Liver (tissue), 9 donors: ENCODE data around the gene LPIN3. TPM values are rescaled to one million over a fixed set of nuclear protein-coding genes. Genes with fewer than 3 reads are reported as not detected.

Experiments
- DNase-seq: peaks from one replicate; pipeline ENCODE4 v3.0.0-alpha.2; 2017; ENCODE audit warnings: low spot score
- H3K27ac ChIP-seq, 2 donors: one replicate each; pipeline ENCODE4 v1.7.0; 2013; ENCODE audit warnings: inconsistent platforms in 2 of 2, low read length in 2 of 2, control low read depth in 1 of 2, low read depth in 1 of 2, mild to moderate bottlenecking in 1 of 2
- H3K27me3 ChIP-seq, 4 donors: one replicate each; pipeline versions ENCODE4 v1.6.1 to v1.7.0; 2013; ENCODE audit warnings: low read length in 3 of 4, inconsistent platforms in 1 of 4, mild to moderate bottlenecking in 1 of 4, moderate library complexity in 1 of 4; ENCODE audit not compliant: control insufficient read depth in 4 of 4, insufficient read depth in 4 of 4
- H3K36me3 ChIP-seq, 4 donors: one replicate each; pipeline versions ENCODE4 v1.6.1 to v1.7.0; 2013; ENCODE audit warnings: low read length in 3 of 4, mild to moderate bottlenecking in 3 of 4, low read depth in 1 of 4, moderate library complexity in 1 of 4; ENCODE audit not compliant: control insufficient read depth in 4 of 4, insufficient read depth in 3 of 4
- H3K4me1 ChIP-seq, 4 donors: one replicate each; pipeline versions ENCODE4 v1.6.1 to v1.7.0; 2013; ENCODE audit warnings: low read length in 3 of 4, mild to moderate bottlenecking in 3 of 4, moderate library complexity in 1 of 4; ENCODE audit not compliant: control insufficient read depth in 4 of 4, insufficient read depth in 4 of 4
- H3K4me3 ChIP-seq, 3 donors: one replicate each; pipeline versions ENCODE4 v1.6.1 to v1.7.0; 2013; ENCODE audit warnings: low read length in 3 of 3, control low read depth in 1 of 3, low read depth in 1 of 3, mild to moderate bottlenecking in 1 of 3
- H3K9ac ChIP-seq, 2 donors: one replicate each; pipeline ENCODE4 v1.7.0; 2013; ENCODE audit warnings: low read length in 2 of 2, mild to moderate bottlenecking in 2 of 2, moderate library complexity in 2 of 2, control low read depth in 1 of 2, low read depth in 1 of 2
- H3K9me3 ChIP-seq, 4 donors: one replicate each; pipeline versions ENCODE4 v1.6.1 to v1.7.0; 2013; ENCODE audit warnings: low read length in 3 of 4; ENCODE audit not compliant: control insufficient read depth in 4 of 4
- EGR1 ChIP-seq, 2 donors: IDR thresholded peaks; 2 replicates each; pipeline ENCODE4 v1.6.1; 2016 to 2018; ENCODE audit warnings: antibody characterized with exemption in 2 of 2, low read depth in 2 of 2
- FOXA1 ChIP-seq: IDR thresholded peaks from 2 replicates; pipeline ENCODE4 v1.6.1; 2016; ENCODE audit warnings: antibody characterized with exemption
- FOXA2 ChIP-seq: IDR thresholded peaks from 2 replicates; pipeline ENCODE4 v1.6.1; 2016; ENCODE audit warnings: antibody characterized with exemption
- GABPA ChIP-seq, 2 donors: IDR thresholded peaks in 1 of 2; conservative IDR thresholded peaks in 1 of 2; 2 replicates each; pipeline ENCODE4 v1.6.1; 2016; ENCODE audit warnings: antibody characterized with exemption in 2 of 2, mild to moderate bottlenecking in 1 of 2, moderate library complexity in 1 of 2
- HNF4A ChIP-seq, 2 donors: conservative IDR thresholded peaks; 2 replicates each; pipeline ENCODE4 v1.6.1; 2016; ENCODE audit warnings: antibody characterized with exemption in 2 of 2, mild to moderate bottlenecking in 2 of 2
- HNF4G ChIP-seq: IDR thresholded peaks from 2 replicates; pipeline ENCODE4 v1.6.1; 2016; ENCODE audit warnings: antibody characterized with exemption
- NR2F2 ChIP-seq: IDR thresholded peaks from 2 replicates; pipeline ENCODE4 v1.6.1; 2016; ENCODE audit warnings: antibody characterized with exemption
- RAD21 ChIP-seq, 2 donors: IDR thresholded peaks; 2 replicates each; pipeline ENCODE4 v1.6.1; 2016; ENCODE audit warnings: antibody characterized with exemption in 2 of 2, mild to moderate bottlenecking in 2 of 2
- REST ChIP-seq: IDR thresholded peaks from 2 replicates; pipeline ENCODE4 v1.6.1; 2016; ENCODE audit warnings: antibody characterized with exemption, mild to moderate bottlenecking
- RXRA ChIP-seq, 2 donors: IDR thresholded peaks; 2 replicates each; pipeline ENCODE4 v1.6.1; 2017 to 2018; ENCODE audit warnings: antibody characterized with exemption in 2 of 2, mild to moderate bottlenecking in 1 of 2
- SP1 ChIP-seq: IDR thresholded peaks from 2 replicates; pipeline ENCODE4 v1.6.1; 2018; ENCODE audit warnings: antibody characterized with exemption, mild to moderate bottlenecking
- TAF1 ChIP-seq: conservative IDR thresholded peaks from 2 replicates; pipeline ENCODE4 v1.6.1; 2016; ENCODE audit warnings: antibody characterized with exemption, mild to moderate bottlenecking
- YY1 ChIP-seq: IDR thresholded peaks from 2 replicates; pipeline ENCODE4 v1.6.1; 2016; ENCODE audit warnings: antibody characterized with exemption, mild to moderate bottlenecking
- WGBS: extraction: QIAGEN DNeasy Blood & Tissue Kit; methylation state at CpG from one replicate; pipeline ENCODE4 v1.1.7; 2013; 5-methylcytosine and 5-hydroxymethylcytosine counted together
- polyA plus RNA-seq, 2 donors: library from polyadenylated mRNA; stranded (reverse) in 1 of 2; unstranded in 1 of 2; fragments of 200-250 nt in 1 of 2; fragments of >200 nt in 1 of 2; fragmentation: Nextera tagmentation in 1 of 2; extraction: Ambion mirVana in 1 of 2; gene quantifications; one replicate each; pipeline versions ENCODE4 v1.2.1 to v1.2.3, GENCODE V29; 2013 to 2015
- total RNA-seq, 2 donors: library from RNA; depleted of rRNA; stranded (reverse); fragments of >200 nt; gene quantifications; one replicate each; pipeline ENCODE4 v1.2.3, GENCODE V29; 2014
- TF ChIP-seq, protein P1 (sequence below): IDR thresholded peaks from 2 replicates; pipeline ENCODE4 v1.6.1; 2016; ENCODE audit warnings: antibody characterized with exemption
- TF ChIP-seq, protein P2 (sequence below): fragments of 150-350 bp; IDR thresholded peaks from 2 replicates; pipeline ENCODE4 v1.5.1; 2017; ENCODE audit warnings: improper control_type of control experiment, low read depth, low read length; ENCODE audit not compliant: missing input control
- donor health status: healthy.
- donor health status: healthy.
- donor health status: healthy.
- donor health status: healthy.
- donor health status: healthy.

The LPIN3 gene
- total and polyA plus RNA-seq, 4 donors = 1.5 to 32.4 (median 13.4) TPM

GRCh38 chr20:41392295-41392694 lies 51.7 kb downstream of the LPIN3 start:
- H3K9me3 ChIP-seq = no peaks in the 10 kb centered on the region
- H3K4me1 ChIP-seq = peaks cover 0 to 15% (median 4%) of the 10 kb centered on the region in 4 donors
- no peak overlapping the region for H3K27ac ChIP-seq
- TF ChIP-seq EGR1 (IDR thresholded peaks at IDR 0.05; ENCODE audit: low read depth in 2 of 2) (no peak), HNF4G (no peak), RAD21 (IDR thresholded peaks at IDR 0.05) (no peak), TAF1 (no peak)
- TF ChIP-seq, protein P1, sequence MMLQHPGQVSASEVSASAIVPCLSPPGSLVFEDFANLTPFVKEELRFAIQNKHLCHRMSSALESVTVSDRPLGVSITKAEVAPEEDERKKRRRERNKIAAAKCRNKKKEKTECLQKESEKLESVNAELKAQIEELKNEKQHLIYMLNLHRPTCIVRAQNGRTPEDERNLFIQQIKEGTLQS = no peak
- no peak overlapping the region for H3K4me3 ChIP-seq
- no peaks in the 10 kb centered on the region for H3K36me3 ChIP-seq
- DNase-seq = no peak
- H3K27me3 ChIP-seq = no peaks in the 10 kb centered on the region
- 94% methylated on average over 1 of the region's 1 CpG for WGBS
- H3K9ac ChIP-seq = no peak overlapping the region

DNA sequence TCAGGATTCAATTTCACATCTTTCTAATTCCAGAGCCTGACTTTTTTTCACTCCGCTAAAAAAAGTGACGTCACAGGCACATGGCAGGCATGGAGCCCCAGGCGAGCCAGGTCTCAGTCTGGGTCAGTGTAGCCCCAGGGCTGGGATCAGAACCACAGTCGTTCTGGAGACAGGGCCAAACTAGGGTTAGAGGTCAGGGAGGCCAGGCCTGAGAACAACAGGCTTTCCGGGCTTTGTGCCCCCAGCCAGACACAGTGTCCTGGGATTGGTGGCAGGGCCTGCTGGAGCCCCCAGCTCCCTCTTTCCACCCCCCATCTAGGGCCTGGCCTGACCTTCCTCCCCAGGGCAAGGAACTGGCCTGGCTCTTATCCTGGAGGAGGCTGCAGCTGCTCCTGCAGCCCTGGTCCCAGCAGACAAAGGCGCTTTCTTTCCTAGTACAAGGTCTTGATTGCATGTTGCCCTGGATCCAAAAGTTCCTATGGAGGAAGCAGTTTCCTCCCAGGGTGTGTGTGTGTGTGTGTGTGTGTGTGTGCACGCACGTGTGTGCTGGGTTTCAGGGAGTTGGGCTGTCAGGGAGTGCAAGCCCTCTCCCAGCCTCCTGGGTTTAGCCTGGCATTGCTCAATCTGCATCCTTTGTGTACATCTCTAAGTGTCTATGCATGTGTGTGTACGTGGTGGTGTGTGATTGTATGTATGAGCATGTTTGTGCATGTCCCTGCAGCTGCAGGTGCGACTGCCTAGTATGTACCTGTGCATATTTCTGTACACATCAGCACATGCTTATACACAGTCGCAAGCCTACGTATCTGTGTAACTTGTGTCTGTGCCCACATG lies 52.5 kb downstream of the LPIN3 start:
- 82% methylated on average over 12 of the region's 12 CpGs for WGBS

GRCh38 chr20:41393705-41394066 lies 53.1 kb downstream of the LPIN3 start:
- no peak for DNase-seq
- Histone ChIP-seq H3K36me3 (no peaks in the 10 kb centered on the region), H3K27ac (no peak overlapping the region), H3K9ac (no peak overlapping the region), H3K4me3 (no peak overlapping the region), H3K4me1 (peaks cover 0 to 15% (median 4%) of the 10 kb centered on the region in 4 donors), H3K9me3 (no peaks in the 10 kb centered on the region), H3K27me3 (no peaks in the 10 kb centered on the region)
- WGBS = 90% methylated on average over 3 of the region's 3 CpGs
- no peak for TF ChIP-seq GABPA (IDR thresholded peaks at IDR 0.05 in 1 of 2, conservative IDR thresholded peaks at IDR 0.05 in 1 of 2)
- no peak for TF ChIP-seq FOXA1
- TF ChIP-seq, protein P2, sequence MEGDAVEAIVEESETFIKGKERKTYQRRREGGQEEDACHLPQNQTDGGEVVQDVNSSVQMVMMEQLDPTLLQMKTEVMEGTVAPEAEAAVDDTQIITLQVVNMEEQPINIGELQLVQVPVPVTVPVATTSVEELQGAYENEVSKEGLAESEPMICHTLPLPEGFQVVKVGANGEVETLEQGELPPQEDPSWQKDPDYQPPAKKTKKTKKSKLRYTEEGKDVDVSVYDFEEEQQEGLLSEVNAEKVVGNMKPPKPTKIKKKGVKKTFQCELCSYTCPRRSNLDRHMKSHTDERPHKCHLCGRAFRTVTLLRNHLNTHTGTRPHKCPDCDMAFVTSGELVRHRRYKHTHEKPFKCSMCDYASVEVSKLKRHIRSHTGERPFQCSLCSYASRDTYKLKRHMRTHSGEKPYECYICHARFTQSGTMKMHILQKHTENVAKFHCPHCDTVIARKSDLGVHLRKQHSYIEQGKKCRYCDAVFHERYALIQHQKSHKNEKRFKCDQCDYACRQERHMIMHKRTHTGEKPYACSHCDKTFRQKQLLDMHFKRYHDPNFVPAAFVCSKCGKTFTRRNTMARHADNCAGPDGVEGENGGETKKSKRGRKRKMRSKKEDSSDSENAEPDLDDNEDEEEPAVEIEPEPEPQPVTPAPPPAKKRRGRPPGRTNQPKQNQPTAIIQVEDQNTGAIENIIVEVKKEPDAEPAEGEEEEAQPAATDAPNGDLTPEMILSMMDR = no peak
- no peak for TF ChIP-seq YY1
- TF ChIP-seq SP1 = no peak
- TF ChIP-seq, protein P1 = no peak
- no peak for TF ChIP-seq RAD21 (IDR thresholded peaks at IDR 0.05)
- TF ChIP-seq HNF4A (conservative IDR thresholded peaks at IDR 0.05) = no peak
- TF ChIP-seq FOXA2 = no peak
- no peak for TF ChIP-seq REST
- TF ChIP-seq EGR1 (IDR thresholded peaks at IDR 0.05; ENCODE audit: low read depth in 2 of 2) = no peak

More for the DNA sequence above, 52.5 kb downstream of the LPIN3 start:
- TF ChIP-seq, protein P1 = no peak
- TF ChIP-seq, protein P2 = no peak
- TF ChIP-seq HNF4A (conservative IDR thresholded peaks at IDR 0.05) (no peak), RXRA (IDR thresholded peaks at IDR 0.05) (peak; percentile 36 to 75), HNF4G (no peak), RAD21 (IDR thresholded peaks at IDR 0.05) (peak in 1 of 2 donors; percentile 15), NR2F2 (peak; percentile 100), SP1 (peak; percentile 55), FOXA1 (no peak), TAF1 (no peak)
- peaks cover 0 to 15% (median 4%) of the 10 kb centered on the region in 4 donors for H3K4me1 ChIP-seq
- no peaks in the 10 kb centered on the region for H3K27me3 ChIP-seq
- no peak overlapping the region for H3K9ac ChIP-seq
- H3K4me3 ChIP-seq = no peak overlapping the region
- DNase-seq = no peak
- no peak overlapping the region for H3K27ac ChIP-seq
- no peaks in the 10 kb centered on the region for H3K9me3 ChIP-seq
- H3K36me3 ChIP-seq = no peaks in the 10 kb centered on the region
